Fibroblast of mammary gland (primary cell): Measurements from ENCODE around the gene GLCCI1.

Experiments
- DNase-seq: peaks from one replicate; pipeline ENCODE4 v3.0.0-alpha.2; 2010; ENCODE audit warnings: low read depth
- H3K4me3 ChIP-seq: 2 replicates; pipeline ENCODE4 v1.5.1; 2011; ENCODE audit warnings: low read depth, mild to moderate bottlenecking, low read length, moderate library complexity; ENCODE audit not compliant: control insufficient read depth
- CTCF ChIP-seq: conservative IDR thresholded peaks from 2 replicates; pipeline ENCODE4 v1.5.1; 2011; ENCODE audit warnings: low read depth, low read length, inconsistent platforms; ENCODE audit not compliant: control insufficient read depth, insufficient read depth

The GLCCI1 gene

GRCh38 chr7:7968544-7969305, at the start of gene GLCCI1:
TSS of gene GLCCI1 (plus strand) at chr7:7968796. CDS start at chr7:7969351, 555 bp downstream.
- peak; percentile 94 for DNase-seq
- peak within 1 kb of the TSS; percentile 85 for H3K4me3 ChIP-seq
- no peak for TF ChIP-seq CTCF

- no peak for TF ChIP-seq CTCF
- no peak for DNase-seq
- no peak overlapping the region for H3K4me3 ChIP-seq
These were observed 49.1 kb upstream of the GLCCI1 start for GRCh38 chr7:7919449-7919945.

- DNase-seq = no peak
- no peak for TF ChIP-seq CTCF
- no peak overlapping the region for H3K4me3 ChIP-seq
These were observed 48.5 kb upstream of the GLCCI1 start for GRCh38 chr7:7920056-7920455.

- no peak overlapping the region for H3K4me3 ChIP-seq
- no peak for DNase-seq
These were observed 48.1 kb upstream of the GLCCI1 start for GRCh38 chr7:7920481-7920880.

GRCh38 chr7:7921830-7922229, 46.8 kb upstream of the GLCCI1 start:
- DNase-seq = no peak
- TF ChIP-seq CTCF = no peak
- no peak overlapping the region for H3K4me3 ChIP-seq

More at GRCh38 chr7:7920481-7920880, 48.1 kb upstream of the GLCCI1 start:
- no peak for TF ChIP-seq CTCF

- no peak for TF ChIP-seq CTCF
- DNase-seq = no peak
- H3K4me3 ChIP-seq = no peak overlapping the region
These were observed 45.8 kb upstream of the GLCCI1 start for GRCh38 chr7:7922684-7923385.
